SK-MEL-5 (cell line): Measurements from ENCODE around the gene ADGRA1. TPM values are rescaled to one million over a fixed set of nuclear protein-coding genes. Genes with fewer than 3 reads are reported as not detected.

Source experiments
- DNase-seq: peaks from one replicate; pipeline ENCODE4 v3.0.0-alpha.2; 2016; ENCODE audit warnings: low read depth, low spot score
- in situ Hi-C: cut with HindIII; loops from 2 replicates; pipeline ENCODE4 v1.10.0; 2016; ENCODE audit warnings: low sequenced_read_pairs, high pct_unique_total_duplicates, low pct_unique_long_range_greater_than_20kb
- total RNA-seq: library from RNA; depleted of rRNA; stranded (reverse); fragments of >200 nt; shearing (Covaris generic); gene quantifications from 2 replicates; pipeline ENCODE4 v1.2.3, GENCODE V29; 2014

The ADGRA1 gene
- total RNA-seq, 1 experiment from 2014 or later: not detected

DNA sequence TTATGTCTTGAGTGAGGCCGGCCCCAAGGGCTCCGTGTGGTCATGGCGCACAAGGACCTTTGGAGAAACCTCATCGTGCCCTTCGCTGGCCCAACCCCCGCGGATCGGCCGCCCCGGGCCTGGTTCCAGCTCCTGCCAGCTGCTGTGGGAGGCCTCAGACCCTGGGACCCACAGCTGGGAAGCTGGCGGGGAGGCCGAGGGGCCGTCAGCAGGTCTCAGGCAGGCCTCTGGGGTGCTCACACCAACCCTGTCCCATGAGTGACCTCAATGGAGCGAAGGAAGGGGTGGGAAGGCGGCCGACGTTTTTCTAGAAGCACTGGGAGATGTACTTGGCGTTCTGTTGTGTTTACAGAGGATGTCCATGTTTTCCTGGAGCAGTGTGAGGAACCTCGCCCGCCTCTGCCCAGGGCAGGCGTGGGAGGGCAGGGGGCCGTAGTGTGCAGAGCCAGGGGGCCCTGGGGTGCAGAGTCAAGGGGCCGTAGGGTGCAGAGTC is 18.6 kb upstream of the ADGRA1 start:
- no peak for DNase-seq
- in situ Hi-C loops: no loop called here

- in situ Hi-C loops: no loop called here
- no peak for DNase-seq
These were observed 17.3 kb upstream of the ADGRA1 start for GRCh38 chr10:133070405-133070804.

- in situ Hi-C loops: no loop called here
- no peak for DNase-seq
These were observed 16.9 kb upstream of the ADGRA1 start for GRCh38 chr10:133070810-133071209.

GRCh38 chr10:133071733-133072132 is 16.0 kb upstream of the ADGRA1 start:
- DNase-seq: no peak
- in situ Hi-C loops: no loop called here

- in situ Hi-C loops: no loop called here
- no peak for DNase-seq
These were observed 15.5 kb upstream of the ADGRA1 start for GRCh38 chr10:133072196-133072595.

- in situ Hi-C loops: no loop called here
- DNase-seq: no peak
These were observed 14.9 kb upstream of the ADGRA1 start for GRCh38 chr10:133072720-133073390.

GRCh38 chr10:133075346-133076137 is 12.2 kb upstream of the ADGRA1 start:
- in situ Hi-C loops: no loop called here
- DNase-seq: no peak

- no peak for DNase-seq
- in situ Hi-C loops: no loop called here
These were observed 11.3 kb upstream of the ADGRA1 start for GRCh38 chr10:133076274-133077038.

DNA sequence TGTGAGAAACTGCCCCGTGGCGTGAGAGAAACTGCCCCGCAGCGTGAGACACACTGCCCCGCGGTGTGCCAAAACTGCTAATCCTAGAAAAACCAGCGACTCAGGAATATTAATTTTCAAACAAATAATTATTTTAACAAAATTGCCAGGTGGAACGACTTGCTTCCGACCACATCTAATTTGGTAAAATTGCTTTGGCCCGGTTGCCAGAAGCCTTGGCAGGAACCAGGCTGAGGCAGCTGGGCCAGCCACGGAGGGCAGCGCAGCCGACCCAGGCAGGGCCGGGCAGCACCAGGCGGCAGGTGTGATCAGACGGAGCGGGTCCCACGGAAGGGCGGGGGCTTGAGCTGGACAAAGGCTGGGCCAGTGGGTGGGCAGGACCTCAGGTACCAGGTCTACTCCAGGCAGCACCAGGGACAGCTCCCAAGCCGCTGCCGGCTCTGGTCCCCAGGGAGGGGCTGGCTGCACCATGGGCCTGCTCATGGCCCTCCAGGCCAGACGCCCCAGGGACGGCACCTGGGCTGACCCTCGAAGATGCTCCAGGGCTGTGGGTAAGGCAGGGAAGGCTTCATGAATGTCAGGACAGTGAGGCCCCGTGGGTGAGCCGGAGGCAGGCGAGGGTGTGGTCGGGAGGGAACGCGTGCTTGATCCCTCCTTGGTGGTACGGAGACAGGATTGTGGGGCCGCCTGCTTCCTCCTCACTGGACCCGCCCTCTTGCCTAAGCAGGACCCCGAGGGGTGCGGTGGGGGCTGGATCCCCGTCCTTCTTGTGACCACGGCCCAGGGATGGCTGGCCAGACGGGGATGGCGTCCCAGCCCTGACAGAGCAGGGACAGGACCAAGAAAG is 7.7 kb upstream of the ADGRA1 start:
- DNase-seq: no peak
- in situ Hi-C loops: no loop called here

GRCh38 chr10:133080683-133081040 is 7.1 kb upstream of the ADGRA1 start:
- in situ Hi-C loops: no loop called here
- no peak for DNase-seq

GRCh38 chr10:133081636-133082035 is 6.1 kb upstream of the ADGRA1 start:
- DNase-seq: no peak
- in situ Hi-C loops: no loop called here

- DNase-seq: no peak
- in situ Hi-C loops: no loop called here
These were observed 4.9 kb upstream of the ADGRA1 start for GRCh38 chr10:133082685-133083421.

GRCh38 chr10:133083422-133084100 is 4.2 kb upstream of the ADGRA1 start:
- DNase-seq: no peak
- in situ Hi-C loops: no loop called here

- no peak for DNase-seq
- in situ Hi-C loops: no loop called here
These were observed 3.2 kb upstream of the ADGRA1 start for GRCh38 chr10:133084491-133084890.

GRCh38 chr10:133085251-133086125 is 2.2 kb upstream of the ADGRA1 start:
- no peak for DNase-seq
- in situ Hi-C loops: no loop called here

DNA sequence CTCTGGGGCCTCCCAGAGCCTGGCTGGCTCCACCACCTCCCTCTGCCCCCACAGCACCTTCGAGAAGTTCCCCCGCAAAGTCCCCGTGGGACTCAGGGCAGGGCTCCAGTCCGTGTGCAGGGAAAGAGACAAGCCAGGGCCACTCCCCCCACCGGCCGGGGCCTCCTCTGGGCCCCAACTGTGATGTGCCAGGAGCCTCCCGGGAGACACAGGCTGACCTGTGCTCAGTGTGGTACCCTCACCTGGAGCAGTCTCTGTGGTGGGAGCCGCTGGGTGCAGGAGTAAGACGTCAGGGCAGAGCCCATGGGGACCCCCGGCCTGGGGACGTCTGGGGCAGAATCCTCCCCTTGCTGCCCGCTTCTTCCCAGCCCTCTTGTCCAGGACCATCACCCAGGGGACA is 1.5 kb upstream of the ADGRA1 start:
- in situ Hi-C loops: no loop called here
- no peak for DNase-seq
